ENCODE measurements around the gene BRMS1L.

- no peak for TF ChIP-seq CTCF (IDR thresholded peaks at IDR 0.05)
- TF ChIP-seq EZH2 (IDR thresholded peaks at IDR 0.05), result no peak
These were observed 21.5 kb downstream of the BRMS1L start for GRCh38 chr14:35847636-35848035.

Measured in neural progenitor cell (in vitro differentiated cells).